GM23338 (cell line): Measurements from ENCODE around the gene NCR3LG1. TPM values are rescaled to one million over a fixed set of nuclear protein-coding genes. Genes with fewer than 3 reads are reported as not detected.

Experiments used
- ATAC-seq: fragments of 200-7000 bp; cut with Tn5 transposase; 3 replicates; pipeline ENCODE4 v1.9.1; 2020
- DNase-seq: peaks from one replicate; pipeline ENCODE4 v3.0.0-alpha.2; 2015; ENCODE audit warnings: low spot score
- H2AFZ ChIP-seq: fragments of 200-600 bp; sonication (generic); 2 replicates; pipeline ENCODE4 v1.8.0; 2016; ENCODE audit warnings: antibody characterized with exemption, mild to moderate bottlenecking, moderate library complexity
- H3F3A ChIP-seq: fragments of 200-600 bp; sonication (generic); replicated peaks from 2 replicates; pipeline ENCODE4 v1.8.0; 2017; ENCODE audit warnings: antibody characterized with exemption, mixed run types, low read depth
- H3K27ac ChIP-seq: fragments of 200-600 bp; sonication (generic); 2 replicates; pipeline ENCODE4 v1.6.1; 2016; ENCODE audit warnings: low read depth
- H3K27me3 ChIP-seq: fragments of 200-600 bp; sonication (generic); 2 replicates; pipeline ENCODE4 v1.8.0; 2016; ENCODE audit warnings: mild to moderate bottlenecking, mixed run types, moderate library complexity; ENCODE audit not compliant: insufficient read depth
- H3K36me3 ChIP-seq: fragments of 200-600 bp; sonication (generic); 2 replicates; pipeline ENCODE4 v1.8.0; 2016; ENCODE audit warnings: mild to moderate bottlenecking; ENCODE audit not compliant: insufficient read depth
- H3K4me1 ChIP-seq: fragments of 200-600 bp; sonication (generic); 2 replicates; pipeline ENCODE4 v1.8.0; 2016; ENCODE audit warnings: mild to moderate bottlenecking, moderate library complexity; ENCODE audit not compliant: insufficient read depth
- H3K4me2 ChIP-seq: fragments of 200-600 bp; sonication (generic); 2 replicates; pipeline ENCODE4 v1.7.1; 2017; ENCODE audit warnings: mixed run types
- H3K4me3 ChIP-seq: fragments of 200-600 bp; sonication (generic); 2 replicates; pipeline ENCODE4 v1.6.1; 2016; ENCODE audit warnings: mixed run types
- H3K79me2 ChIP-seq: fragments of 200-600 bp; sonication (generic); replicated peaks from 2 replicates; pipeline ENCODE4 v1.8.0; 2017; ENCODE audit warnings: mild to moderate bottlenecking; ENCODE audit not compliant: insufficient read depth
- H3K9me2 ChIP-seq: fragments of 200-600 bp; sonication (generic); 2 replicates; pipeline ENCODE4 v1.8.0; 2017; ENCODE audit not compliant: insufficient read depth
- H4K20me1 ChIP-seq: fragments of 200-600 bp; sonication (generic); replicated peaks from 2 replicates; pipeline ENCODE4 v1.8.0; 2017; ENCODE audit warnings: mild to moderate bottlenecking; ENCODE audit not compliant: insufficient read depth
- H3K27ac Mint-ChIP-seq: 2 replicates; pipeline ENCODE4 v1.8.0; 2020; ENCODE audit warnings: inconsistent platforms, mild to moderate bottlenecking, moderate library complexity, mixed read lengths
- H3K27me3 Mint-ChIP-seq: 3 replicates; pipeline ENCODE4 v1.8.0; 2022; ENCODE audit warnings: low read depth, mild to moderate bottlenecking, moderate library complexity, mixed read lengths, inconsistent platforms; ENCODE audit not compliant: insufficient read depth, poor library complexity
- H3K36me3 Mint-ChIP-seq: 3 replicates; pipeline ENCODE4 v1.8.0; 2021; ENCODE audit warnings: low read depth, mild to moderate bottlenecking, inconsistent platforms, moderate library complexity, mixed read lengths
- H3K4me1 Mint-ChIP-seq: 3 replicates; pipeline ENCODE4 v1.8.0; 2020; ENCODE audit warnings: mild to moderate bottlenecking, inconsistent platforms, mixed read lengths
- H3K4me3 Mint-ChIP-seq: 3 replicates; pipeline ENCODE4 v1.8.0; 2021; ENCODE audit warnings: moderate library complexity, mild to moderate bottlenecking, inconsistent platforms, mixed read lengths
- H3K9me3 Mint-ChIP-seq: 3 replicates; pipeline ENCODE4 v1.8.0; 2020; ENCODE audit warnings: moderate library complexity, mild to moderate bottlenecking, inconsistent platforms, mixed read lengths
- CTCF ChIP-seq, 2 experiments: fragments of 200-600 bp in 1 of 2; sonication (generic) in 1 of 2; conservative IDR thresholded peaks; 2 replicates each; pipeline versions ENCODE4 v1.5.1 to v1.6.1; 2016 to 2017; ENCODE audit warnings: antibody characterized with exemption in 2 of 2, low read depth in 2 of 2, mild to moderate bottlenecking in 2 of 2, moderate library complexity in 1 of 2
- ETS1 ChIP-seq: IDR thresholded peaks from 2 replicates; pipeline ENCODE4 v1.6.1; 2016; ENCODE audit warnings: antibody characterized with exemption
- EZH2 ChIP-seq: fragments of 200-600 bp; sonication (generic); IDR thresholded peaks from one replicate; pipeline ENCODE4 v1.8.0; 2017; ENCODE audit warnings: antibody characterized with exemption, mild to moderate bottlenecking, low read depth; ENCODE audit not compliant: unreplicated experiment
- JUNB ChIP-seq: IDR thresholded peaks from one replicate; pipeline ENCODE4 v1.6.1; 2016; ENCODE audit warnings: antibody characterized with exemption; ENCODE audit not compliant: unreplicated experiment
- NANOG ChIP-seq: IDR thresholded peaks from 2 replicates; pipeline ENCODE4 v1.6.1; 2016; ENCODE audit warnings: antibody characterized with exemption, borderline replicate concordance
- POLR2AphosphoS5 ChIP-seq: IDR thresholded peaks from 2 replicates; pipeline ENCODE4 v1.6.1; 2016; ENCODE audit warnings: antibody characterized with exemption, low read depth
- REST ChIP-seq: IDR thresholded peaks from one replicate; pipeline ENCODE4 v1.6.1; 2018; ENCODE audit warnings: antibody characterized with exemption; ENCODE audit not compliant: unreplicated experiment
- STAT1 ChIP-seq: IDR thresholded peaks from one replicate; pipeline ENCODE4 v1.6.1; 2016; ENCODE audit warnings: antibody characterized with exemption; ENCODE audit not compliant: unreplicated experiment
- ZNF114 ChIP-seq: fragments of 250-450 bp; sonication (Bioruptor Pico); IDR thresholded peaks from 2 replicates; pipeline ENCODE4 v1.5.0; 2020; ENCODE audit warnings: mild to moderate bottlenecking, moderate library complexity
- ZNF331 ChIP-seq: fragments of 250-450 bp; sonication (Bioruptor Pico); IDR thresholded peaks from 2 replicates; pipeline ENCODE4 v1.5.0; 2020; ENCODE audit warnings: low read depth, mild to moderate bottlenecking, moderate library complexity
- ZNF462 ChIP-seq: fragments of 250-450 bp; sonication (Bioruptor Pico); IDR thresholded peaks from 2 replicates; pipeline ENCODE4 v1.5.0; 2020; ENCODE audit warnings: mild to moderate bottlenecking, moderate library complexity
- polyA plus RNA-seq: library from polyadenylated mRNA; unstranded; fragments of >200 nt; fragmentation: Nextera tagmentation; extraction: Ambion mirVana; gene quantifications from 2 replicates; pipeline ENCODE4 v1.2.1, GENCODE V29; 2016
- total RNA-seq: library from RNA; depleted of rRNA; stranded (reverse); fragments of >200 nt; shearing (Covaris generic); gene quantifications from 2 replicates; pipeline ENCODE4 v1.2.3, GENCODE V29; 2014

Gene NCR3LG1
- total and polyA plus RNA-seq, 2 experiments from 2014 or later, result 0.15 to 1.9 TPM

GRCh38 chr11:17413414-17414316, 62.1 kb downstream of the NCR3LG1 start (continued):
- TF ChIP-seq ZNF462 (CRISPR knock-in tag) (no peak), POLR2AphosphoS5 (no peak), STAT1 (no peak), EZH2 (no peak), NANOG (no peak), ETS1 (no peak)

GRCh38 chr11:17414317-17414737, 62.7 kb downstream of the NCR3LG1 start:
- Histone ChIP-seq H4K20me1 (no peaks in the 10 kb centered on the region), H3K79me2 (no peaks in the 10 kb centered on the region), H3K4me3 (no peak overlapping the region), H3K4me2 (no peak overlapping the region), H3K9me2 (no peaks in the 10 kb centered on the region), H3K36me3 (no peaks in the 10 kb centered on the region), H2AFZ (no peak overlapping the region), H3K27me3 (no peaks in the 10 kb centered on the region), H3F3A (no peaks in the 10 kb centered on the region), H3K27ac (no peak overlapping the region), H3K4me1 (peaks cover 2% of the 10 kb centered on the region; the same call in 1 of the 2 replicates)
- Mint-ChIP-seq H3K27ac (no peak overlapping the region), H3K36me3 (no peaks in the 10 kb centered on the region), H3K4me3 (no peak overlapping the region), H3K9me3 (no peaks in the 10 kb centered on the region), H3K4me1 (peaks cover 16% of the 10 kb centered on the region), H3K27me3 (peaks cover 12% of the 10 kb centered on the region)
- DNase-seq, result no peak
- no peak for ATAC-seq
- TF ChIP-seq STAT1 (no peak), NANOG (no peak), ZNF114 (no peak), ZNF331 (CRISPR knock-in tag) (no peak), REST (no peak), CTCF (conservative IDR thresholded peaks at IDR 0.05; ENCODE audit: low read depth in 2 of 2) (no peak), EZH2 (no peak), JUNB (no peak), POLR2AphosphoS5 (no peak)
